Head of caudate nucleus (tissue), 42 donors: ENCODE results near the gene SALL1.
A peak's percentile ranks its signal among the peaks of the same experiment; 100 is the strongest.

ENCODE experiments used
- DNase-seq, 42 donors: peaks; one replicate each; pipeline versions ENCODE4 v3.0.0 to v3.0.0-alpha.2; 2020 to 2021; ENCODE audit warnings: mixed read lengths in 7 of 42
- intact Hi-C: fragments of 100-400 bp; cut with DNase I; formaldehyde crosslinking; loops from one replicate; pipeline ENCODE4 v1.15.0; 2022

SALL1 gene

DNA sequence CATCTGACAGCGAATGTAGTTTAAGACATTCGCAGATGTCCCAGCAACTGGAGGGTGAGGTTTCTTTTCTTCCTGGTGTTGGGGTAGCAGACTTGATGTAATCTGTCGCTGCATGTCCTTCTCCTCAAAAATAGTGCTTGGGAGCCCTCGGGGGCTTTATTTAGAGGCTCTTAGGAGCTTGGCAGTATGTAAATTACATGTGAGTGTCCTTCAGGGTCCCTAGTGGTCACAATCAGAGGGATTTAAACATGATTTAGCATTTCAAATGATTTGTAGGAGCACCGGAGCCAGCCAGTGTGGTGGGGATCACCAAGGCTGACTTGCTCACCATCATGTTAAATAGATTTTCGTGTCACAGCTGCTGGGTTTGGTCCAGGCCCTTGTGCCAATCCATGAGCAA is 8.8 kb upstream of the SALL1 start:
- intact Hi-C loops = loop anchor here (10.0 kb wide), 2 partner anchors 295 to 365 kb away; no protein-coding TSS in a partner anchor
- no peak for DNase-seq

DNA sequence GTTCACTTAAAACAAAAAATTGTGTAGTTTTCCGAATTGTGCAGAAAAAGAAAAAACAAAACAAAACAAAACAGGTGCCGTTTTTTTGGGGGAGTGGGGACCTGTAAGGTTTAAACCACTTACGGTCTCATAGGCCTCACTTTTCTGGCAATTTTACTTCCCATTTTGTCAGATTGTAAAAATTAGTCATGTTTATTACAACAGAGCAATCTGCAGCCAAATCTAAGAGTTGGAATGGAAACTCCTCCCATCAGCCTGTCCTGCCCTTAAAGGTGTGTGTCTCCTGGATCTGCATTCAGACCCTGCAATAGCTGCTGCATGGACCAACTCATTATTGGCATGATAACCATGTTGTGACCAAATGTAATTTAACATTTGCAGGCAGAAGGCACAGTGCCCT is 8.2 kb upstream of the SALL1 start:
- intact Hi-C loops = loop anchor here (10.0 kb wide), 2 partner anchors 294 to 366 kb away; no protein-coding TSS in a partner anchor
- no peak for DNase-seq

DNA sequence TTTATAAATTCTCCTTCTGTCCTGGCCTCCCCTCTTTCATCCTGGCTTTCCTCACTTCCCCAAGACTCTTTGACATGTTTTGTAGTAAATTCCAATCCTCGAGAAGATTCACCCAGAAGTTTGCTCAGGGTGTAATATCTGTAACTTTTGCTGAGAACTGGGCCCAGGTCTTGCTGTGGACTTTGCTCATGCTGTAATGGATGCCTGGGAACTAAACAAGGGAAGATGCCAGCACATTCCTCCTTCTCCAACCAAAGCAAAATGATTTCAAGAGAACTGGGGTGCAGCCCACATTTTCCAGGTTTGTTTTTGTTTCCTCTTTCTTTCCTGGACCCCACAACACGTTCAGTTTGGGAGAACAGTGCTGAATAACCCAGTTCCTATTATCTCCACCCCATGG is 6.6 kb upstream of the SALL1 start:
- DNase-seq = no peak
- intact Hi-C loops = loop anchor here (10.0 kb wide), 2 partner anchors 293 to 367 kb away; no protein-coding TSS in a partner anchor

DNA sequence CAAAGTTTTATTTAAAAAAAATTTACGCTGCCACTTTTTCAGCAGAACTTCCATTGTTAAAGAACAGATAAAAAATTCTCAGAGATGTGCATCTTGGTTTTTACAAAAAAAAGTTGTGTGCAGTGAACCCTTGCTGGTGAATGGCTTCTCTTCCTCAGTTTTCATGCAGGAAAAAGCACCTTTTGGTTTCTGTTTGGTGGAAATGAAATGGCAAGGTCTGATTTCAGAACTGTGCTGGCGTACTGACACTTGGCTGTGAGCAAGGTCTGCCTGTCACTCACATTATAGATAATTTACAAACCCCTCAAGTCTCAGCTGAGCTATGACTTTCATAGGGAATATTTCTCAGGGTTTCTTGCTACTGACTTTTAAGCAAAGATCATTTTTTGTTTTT is 5.7 kb upstream of the SALL1 start:
- DNase-seq = no peak
- intact Hi-C loops = loop anchor here (10.0 kb wide), 2 partner anchors 292 to 368 kb away; no protein-coding TSS in a partner anchor

DNA sequence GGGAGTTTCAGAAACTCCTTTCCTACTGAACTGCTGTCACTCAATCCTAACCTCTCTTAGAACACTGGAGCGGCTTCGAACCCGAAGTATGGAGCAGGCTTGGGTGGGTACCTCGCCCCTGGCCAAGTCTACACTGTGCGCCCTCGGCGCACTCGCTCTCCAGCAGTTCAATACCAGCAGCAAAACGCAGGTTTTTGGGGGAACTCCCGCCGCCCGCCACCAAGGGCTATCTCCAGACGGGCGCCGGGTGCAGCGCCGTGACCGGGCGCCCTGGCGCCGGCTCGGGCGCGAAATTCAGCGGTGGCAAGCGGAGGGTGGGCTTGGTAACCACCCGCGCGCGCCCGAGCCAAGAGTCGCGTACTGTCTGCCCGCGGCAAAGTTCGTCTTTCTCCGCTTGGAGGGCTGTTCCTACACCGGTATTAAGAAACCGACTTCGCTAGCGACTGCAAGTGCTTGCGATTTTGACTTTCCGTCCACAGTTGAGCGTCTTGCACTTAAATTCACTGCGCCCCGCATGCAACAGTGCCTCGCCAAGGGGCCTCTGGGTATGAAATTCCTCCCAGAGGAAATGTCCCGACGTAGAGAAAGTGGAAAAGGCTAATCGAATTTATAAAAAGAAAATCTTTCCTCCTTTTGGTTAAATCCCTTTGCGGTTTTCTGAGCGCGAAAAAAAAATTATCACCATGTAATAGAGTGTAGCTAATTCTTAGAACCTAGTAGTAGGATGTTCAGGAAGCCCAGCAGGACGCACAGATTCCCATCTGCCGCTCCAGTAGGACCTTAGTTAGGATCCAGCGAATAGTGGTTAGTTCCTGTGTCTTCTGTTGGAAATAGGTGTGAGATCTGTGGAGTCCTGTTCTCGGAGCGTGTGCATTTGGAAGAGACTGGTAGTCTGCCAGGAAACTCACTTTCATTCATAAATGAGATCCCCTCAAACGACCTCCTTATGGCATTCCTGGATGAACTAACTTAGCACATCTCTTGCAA is 5.0 kb upstream of the SALL1 start:
- intact Hi-C loops = loop anchor here (10.0 kb wide), 2 partner anchors 291 to 369 kb away; no protein-coding TSS in a partner anchor
- DNase-seq = peak in 15 of 42 donors; percentile 15 to 58 (median 31)

DNA sequence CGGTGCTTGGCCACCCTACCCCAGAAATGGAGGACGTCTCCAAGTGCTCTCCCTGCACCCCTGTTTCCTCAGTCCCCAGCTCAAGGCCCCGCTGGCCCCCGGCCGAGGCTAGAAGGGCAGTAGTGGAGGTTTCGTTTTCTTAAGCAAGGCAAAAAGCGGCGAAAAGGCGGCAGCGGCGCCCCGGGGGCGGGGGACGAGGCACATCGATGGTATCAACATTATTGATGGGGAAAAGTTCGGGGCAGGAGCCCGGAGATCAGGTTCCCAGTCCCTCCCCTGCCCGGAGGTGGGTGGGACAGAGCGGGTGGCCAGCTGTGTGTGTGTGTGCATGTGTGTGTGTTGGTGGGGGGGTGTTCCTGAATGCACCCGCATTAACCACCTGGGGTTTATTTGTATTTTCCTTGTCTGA is 4.1 kb upstream of the SALL1 start:
- DNase-seq = peak in 9 of 42 donors; percentile 27 to 65 (median 40)
- intact Hi-C loops = loop anchor here (10.0 kb wide), 2 partner anchors 290 to 370 kb away; no protein-coding TSS in a partner anchor

DNA sequence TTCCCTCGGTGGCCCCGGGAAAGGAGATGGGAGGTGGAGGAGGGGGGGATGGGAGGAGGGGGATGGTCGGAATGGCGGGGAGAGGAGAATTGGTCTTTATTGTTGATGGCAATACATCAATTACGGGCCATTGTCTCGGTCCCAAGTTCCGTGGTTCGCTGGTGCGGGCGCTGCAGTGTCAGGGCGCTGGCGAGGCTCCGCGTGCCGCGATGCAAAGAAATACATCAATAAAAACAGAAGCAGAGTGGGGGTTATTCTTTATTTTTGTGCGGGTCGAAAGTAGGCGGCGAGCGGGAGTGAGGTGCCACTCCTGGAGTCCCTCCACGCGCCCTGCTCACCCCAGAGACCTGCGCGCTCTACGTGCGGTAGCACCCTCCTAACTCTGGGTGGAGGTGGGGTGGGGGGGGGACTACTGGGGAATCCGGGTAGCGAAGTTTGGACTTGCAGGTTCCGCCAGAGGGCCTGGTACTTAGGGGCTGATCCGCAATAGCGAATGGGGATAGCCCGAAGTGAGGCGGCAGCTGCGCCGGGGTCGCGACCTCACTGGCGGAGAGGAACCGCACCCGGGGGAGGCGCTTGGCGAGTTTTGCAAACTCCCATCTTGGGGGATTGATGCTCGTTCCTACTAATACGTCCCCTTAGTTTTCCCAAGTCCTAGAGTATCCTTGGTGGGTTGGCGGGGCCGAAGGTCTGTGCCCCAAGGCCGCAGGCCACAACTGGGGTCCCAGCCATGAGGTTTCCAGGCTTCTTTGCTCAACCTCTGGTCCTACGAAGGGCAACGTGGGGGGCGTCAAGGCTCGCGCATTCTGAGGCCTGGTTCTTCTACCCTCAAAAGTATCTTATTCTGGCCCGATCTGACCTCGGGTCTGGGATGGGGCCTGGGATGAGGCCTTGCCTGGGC is 3.5 kb upstream of the SALL1 start:
- intact Hi-C loops = loop anchor here (5.0 to 10.0 kb wide), 3 partner anchors 288 to 370 kb away; no protein-coding TSS in a partner anchor
- peak in 32 of 42 donors; percentile 18 to 68 (median 52) for DNase-seq

DNA sequence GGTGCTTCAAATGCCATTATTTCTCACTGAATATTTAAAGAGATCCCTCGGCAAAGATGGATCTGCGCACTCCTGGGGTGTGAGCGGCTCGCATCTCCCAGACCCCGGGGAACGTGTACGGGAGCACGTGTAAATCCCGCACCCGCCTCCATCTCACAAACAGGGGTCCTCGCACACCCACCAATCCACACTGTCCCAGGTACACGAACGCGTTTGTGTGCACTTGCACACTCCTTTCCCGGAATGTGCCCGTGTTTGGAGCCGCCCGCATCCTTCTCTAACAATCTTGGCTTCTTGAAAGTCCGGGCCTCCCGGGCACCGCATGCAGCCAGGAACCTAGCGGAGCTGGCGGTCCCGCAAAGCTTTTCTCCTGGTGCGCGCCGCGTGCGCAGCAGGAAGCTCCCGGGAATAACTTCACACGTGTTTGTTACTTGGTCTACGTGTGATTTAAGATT is 2.5 kb upstream of the SALL1 start:
- intact Hi-C loops = loop anchor here (5.0 to 10.0 kb wide), 3 partner anchors 289 to 371 kb away; no protein-coding TSS in a partner anchor
- DNase-seq = peak in 22 of 42 donors; percentile 11 to 66 (median 34)

DNA sequence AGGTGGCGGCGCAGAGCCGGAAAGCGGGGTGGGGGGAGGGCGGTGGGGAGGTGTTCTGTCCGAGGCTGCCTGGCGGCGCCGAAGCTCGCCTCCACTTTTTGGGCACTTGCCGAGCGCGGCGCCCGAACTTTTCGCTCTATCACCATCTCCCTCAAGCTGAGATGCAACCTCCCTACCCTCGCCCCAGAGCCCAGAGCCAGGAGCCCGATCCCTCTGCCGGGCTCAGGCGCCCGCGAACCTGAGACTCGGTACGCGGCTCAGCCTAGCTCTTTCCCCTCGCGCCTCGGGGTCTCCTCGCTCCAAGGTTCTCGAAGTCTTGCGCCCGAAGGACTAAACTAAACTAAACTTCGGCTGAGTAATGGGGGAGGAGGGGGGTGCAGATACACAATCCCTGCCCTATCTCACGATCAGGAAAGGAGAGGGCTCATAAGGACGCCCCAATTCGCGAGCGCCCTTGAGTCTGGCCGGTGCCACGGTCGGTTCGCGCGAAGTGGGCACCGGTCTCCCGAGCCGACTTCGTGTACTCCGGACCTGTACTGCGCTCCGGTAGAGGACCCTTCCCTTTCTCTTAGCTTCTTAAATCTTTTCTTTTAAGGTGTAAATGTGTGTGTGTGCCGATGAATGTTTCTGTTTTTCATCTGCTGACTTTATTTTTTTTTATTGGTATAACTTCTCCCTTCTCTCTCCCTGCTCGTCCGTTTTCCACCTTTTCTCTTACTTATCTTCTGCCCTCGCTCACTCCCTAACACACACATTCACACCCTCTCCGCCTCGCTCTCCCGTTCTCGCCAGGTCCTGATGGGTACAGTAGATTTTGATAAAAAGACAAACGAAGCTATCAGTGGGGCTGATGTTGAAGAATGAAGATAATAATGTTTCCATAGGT is 1.9 kb upstream of the SALL1 start:
- DNase-seq = peak in 23 of 42 donors; percentile 15 to 76 (median 49)
- intact Hi-C loops = loop anchor here (5.0 to 10.0 kb wide), 3 partner anchors 288 to 372 kb away; no protein-coding TSS in a partner anchor

DNA sequence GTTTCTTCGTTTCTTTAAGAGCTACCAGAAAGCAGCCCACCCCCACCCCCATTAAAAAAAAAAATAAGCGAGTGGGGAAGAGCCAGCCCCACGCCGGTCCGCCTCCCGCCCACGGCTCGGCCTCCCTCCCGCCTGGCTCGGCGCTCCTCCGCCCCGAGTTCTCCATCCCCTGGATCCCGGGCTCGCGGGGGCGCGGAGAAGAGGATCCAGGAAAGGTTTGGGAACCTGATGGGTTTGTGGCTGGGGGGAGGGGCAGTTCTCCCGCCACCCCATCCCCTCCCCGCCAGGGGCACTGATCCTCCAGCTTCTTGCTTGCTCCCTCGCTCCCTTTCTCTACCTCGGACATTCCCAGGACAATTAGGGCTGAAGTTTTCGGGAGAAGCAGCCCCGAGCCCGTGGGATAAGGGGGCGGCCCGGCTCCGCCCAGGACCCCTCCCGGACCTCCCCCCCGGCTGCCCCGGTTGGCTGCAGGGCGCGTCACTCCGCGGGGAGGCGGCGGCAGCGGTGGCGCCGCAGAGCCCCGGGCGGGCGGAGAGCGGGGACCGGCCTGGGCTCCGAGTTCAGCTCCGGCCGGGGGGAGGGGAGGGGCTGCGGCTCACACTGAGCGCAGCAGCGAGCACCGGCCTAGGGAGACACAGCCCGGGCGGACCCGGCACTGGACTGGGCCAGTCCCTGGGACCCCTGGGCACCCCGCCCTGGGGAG is 1.0 kb upstream of the SALL1 start:
- intact Hi-C loops = loop anchor here (5.0 to 10.0 kb wide), 3 partner anchors 287 to 373 kb away; no protein-coding TSS in a partner anchor
- peak; percentile 81 to 97 (median 94) for DNase-seq

DNA sequence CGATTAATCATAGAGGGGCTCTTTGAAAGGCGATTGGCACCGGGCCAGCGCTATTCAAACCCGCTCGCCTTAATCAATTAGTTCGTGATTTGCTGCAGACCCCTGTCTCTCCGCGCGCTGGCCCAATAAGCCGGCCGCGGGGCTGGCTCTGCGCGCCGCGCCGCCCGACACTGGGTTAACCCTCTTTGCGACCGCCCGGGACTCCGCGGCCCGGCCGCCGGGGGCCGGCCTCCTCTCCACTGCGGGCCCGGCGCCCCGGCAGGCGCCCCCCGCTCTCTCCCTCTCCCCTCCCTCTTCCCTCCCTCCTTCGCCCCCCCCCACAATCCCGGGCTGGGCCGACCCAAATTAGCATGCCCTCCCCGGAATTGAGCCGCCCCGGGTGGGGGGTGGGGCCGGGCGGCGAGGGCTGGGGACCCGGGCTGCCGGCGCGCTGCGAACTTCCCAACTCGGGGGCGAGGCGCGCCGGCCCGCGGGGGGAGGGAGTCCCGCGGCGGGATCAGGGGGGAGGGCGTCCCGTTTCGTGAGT is 428 bp upstream of the SALL1 start:
- intact Hi-C loops = loop anchor here (5.0 to 10.0 kb wide), 3 partner anchors 287 to 373 kb away; no protein-coding TSS in a partner anchor
- DNase-seq = peak; percentile 70 to 92 (median 83)

DNA sequence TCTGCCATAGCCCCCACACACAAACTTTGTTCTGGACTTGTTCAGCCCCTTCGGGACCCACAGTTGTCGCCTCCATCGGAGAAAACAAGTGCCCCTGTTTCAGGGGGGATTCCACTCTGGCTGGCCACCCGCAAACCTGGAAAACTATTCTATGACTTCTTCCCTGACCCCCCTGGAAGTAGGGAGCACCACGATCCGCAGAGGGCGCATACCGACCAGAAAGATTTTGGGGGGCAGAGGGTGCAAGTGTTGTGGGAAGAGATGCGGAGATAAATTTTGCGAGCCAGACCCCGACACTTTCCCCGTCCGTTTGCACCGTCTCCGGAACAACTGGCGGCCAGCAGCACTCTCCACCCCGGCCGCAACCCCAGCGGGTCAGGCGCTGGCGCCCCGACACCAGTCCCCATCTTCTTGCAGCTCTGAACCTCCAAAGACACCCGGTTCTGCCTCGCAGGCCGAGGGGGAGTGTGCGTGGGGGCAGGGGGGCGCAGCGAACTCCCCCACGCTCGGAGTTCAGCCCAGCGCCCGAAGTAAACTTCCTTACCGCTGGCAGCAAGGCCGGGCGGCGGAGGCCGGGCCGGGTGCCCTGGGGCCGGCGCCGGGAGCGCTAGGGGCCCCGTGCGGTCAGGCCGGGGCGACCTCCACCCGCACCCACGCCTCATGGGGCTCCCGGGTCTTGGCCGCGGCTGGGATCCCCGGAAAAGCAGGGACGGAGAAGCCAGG is 744 bp downstream of the SALL1 start:
- intact Hi-C loops = loop anchor here (5.0 to 10.0 kb wide), 3 partner anchors 286 to 374 kb away; no protein-coding TSS in a partner anchor
- peak in 16 of 42 donors; percentile 23 to 70 (median 34) for DNase-seq

DNA sequence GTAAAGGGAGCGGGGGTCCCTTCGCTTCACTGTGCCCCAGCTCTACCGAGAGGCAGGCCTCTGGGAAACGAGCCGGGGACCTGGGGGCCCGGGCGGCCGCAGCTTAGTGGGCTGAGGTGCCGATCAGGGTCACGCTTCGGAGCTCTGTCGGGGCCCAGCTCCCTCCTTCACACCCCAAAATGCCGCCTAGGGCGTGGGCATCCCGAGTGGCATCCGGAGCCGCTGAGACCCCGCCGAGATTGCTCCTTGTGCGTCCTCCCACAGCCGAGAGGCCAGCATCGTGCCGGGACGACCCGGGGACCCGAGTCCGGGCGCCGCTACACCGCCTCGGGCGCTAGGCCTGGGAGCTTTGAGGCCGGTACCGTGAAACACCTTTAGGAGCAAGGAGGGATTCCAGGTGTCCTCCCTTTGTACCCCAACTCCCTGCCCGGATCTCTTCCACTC is 1.3 kb downstream of the SALL1 start:
- peak in 4 of 42 donors; percentile 24 to 60 (median 46) for DNase-seq

DNA sequence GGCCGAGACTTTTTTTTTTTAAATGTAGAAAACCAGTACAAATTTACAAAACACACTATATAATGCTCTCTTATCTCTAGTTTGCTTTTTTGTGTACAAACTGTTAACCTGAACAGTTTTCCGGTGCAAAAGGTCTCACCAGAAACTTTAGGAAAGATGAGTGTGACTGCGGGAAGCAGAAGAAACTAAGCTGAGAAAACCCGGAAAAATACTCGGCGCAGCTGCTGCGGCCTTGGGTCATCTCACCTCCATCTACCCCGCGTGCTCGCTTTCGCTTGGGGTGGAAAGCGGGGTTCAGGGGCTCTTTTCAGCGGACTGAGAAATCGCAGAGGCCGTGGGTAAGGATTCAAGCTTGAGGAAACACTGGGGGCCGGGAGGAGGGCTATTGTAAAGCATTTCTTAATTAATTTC is 1.8 kb downstream of the SALL1 start:
- DNase-seq = peak in 4 of 42 donors; percentile 12 to 36 (median 30)
- intact Hi-C loops = loop anchor here (5.0 kb wide), 1 partner anchor 613 kb away; no protein-coding TSS in a partner anchor

More for the DNA sequence above, 1.3 kb downstream of the SALL1 start:
- intact Hi-C loops = loop anchor here (5.0 to 10.0 kb wide), 4 partner anchors 285 to 613 kb away; no protein-coding TSS in a partner anchor

DNA sequence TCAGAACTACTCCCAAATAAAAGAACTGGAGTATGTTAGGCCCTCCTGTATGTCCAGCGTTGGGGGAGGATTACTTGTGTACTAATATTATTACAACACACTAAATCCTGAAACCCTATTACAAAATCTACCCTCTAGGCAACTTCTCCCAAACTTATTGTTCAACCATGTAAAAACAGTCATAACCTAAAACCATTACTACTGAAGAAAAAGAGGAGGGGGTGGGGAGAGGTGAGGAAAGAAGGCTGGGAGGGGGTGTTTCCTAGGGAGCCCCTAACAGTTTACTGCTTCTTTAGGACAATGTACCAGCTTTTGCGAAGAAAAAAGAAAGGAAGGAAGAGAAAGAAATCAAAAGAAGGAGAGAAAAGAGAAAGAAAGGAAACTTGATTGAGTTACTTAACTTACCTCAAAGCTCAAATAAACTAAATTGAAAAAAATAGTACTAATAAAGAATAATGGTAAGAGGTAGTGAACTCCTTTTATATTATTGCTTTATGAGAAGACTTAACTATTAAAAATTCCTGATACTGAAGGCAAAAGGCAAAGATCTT is 2.3 kb downstream of the SALL1 start:
- DNase-seq = no peak
- intact Hi-C loops = loop anchor here (5.0 kb wide), 1 partner anchor 614 kb away; no protein-coding TSS in a partner anchor
